SK-N-SH (cell line): ENCODE data around the gene TGFB2.

Experiments
- CTCF ChIP-seq: fragments of 200-600 bp; sonication (generic); IDR thresholded peaks from 2 replicates; pipeline ENCODE4 v1.6.1; 2017; ENCODE audit warnings: antibody characterized with exemption, mild to moderate bottlenecking, moderate library complexity
- TAF1 ChIP-seq: IDR thresholded peaks from 2 replicates; pipeline ENCODE4 v1.6.1; 2012; ENCODE audit warnings: low read depth, mild to moderate bottlenecking, low read length, moderate library complexity, borderline replicate concordance

DNA sequence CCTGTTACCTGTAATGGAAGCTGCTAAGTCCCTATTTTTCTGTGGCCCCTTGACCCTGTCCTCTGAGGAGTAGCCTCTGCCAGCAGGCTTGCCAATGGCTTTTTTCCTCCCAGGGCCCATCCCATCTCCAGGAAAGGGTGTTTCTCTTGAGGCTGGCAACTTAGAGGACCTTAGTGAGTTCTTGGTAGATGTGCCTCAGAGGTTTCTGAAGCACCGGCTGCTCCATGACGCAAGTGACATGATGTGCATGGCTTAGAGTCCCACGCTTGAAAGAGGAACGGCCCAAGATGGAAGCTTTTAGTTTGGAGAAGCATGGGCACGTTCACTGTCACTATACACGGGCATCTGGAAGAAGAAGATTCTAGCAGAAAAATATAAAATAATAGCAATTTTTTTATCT is 63.0 kb downstream of the TGFB2 start:
- TF ChIP-seq CTCF (no peak), TAF1 (no peak)
